Measurements from ENCODE around the gene CCSER2.
"Not testable (repeated sequence)": the region's sequence is repeated elsewhere in the genome, so short reads cannot be mapped to it uniquely, and the experiment has no call there.

DNA sequence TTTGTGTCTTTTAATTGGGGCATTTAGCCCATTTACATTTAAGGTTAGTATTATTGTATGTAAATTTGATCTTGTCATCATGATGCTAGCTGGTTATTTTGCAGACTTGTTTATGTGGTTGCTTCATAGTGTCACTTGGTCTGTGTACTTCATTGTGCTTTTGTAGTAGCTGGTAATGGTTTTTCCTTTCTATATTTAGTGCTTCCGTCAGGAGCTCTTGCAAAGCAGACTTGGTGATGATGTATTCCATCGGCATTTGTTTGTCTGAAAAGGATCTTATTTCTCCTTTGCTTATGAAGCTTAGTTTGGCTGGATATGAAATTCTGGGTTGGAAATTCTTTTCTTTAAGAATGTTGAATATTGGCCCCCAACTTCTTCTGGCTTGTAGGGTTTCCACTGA is 85.7 kb downstream of the CCSER2 start:
- TF ChIP-seq, protein P1, sequence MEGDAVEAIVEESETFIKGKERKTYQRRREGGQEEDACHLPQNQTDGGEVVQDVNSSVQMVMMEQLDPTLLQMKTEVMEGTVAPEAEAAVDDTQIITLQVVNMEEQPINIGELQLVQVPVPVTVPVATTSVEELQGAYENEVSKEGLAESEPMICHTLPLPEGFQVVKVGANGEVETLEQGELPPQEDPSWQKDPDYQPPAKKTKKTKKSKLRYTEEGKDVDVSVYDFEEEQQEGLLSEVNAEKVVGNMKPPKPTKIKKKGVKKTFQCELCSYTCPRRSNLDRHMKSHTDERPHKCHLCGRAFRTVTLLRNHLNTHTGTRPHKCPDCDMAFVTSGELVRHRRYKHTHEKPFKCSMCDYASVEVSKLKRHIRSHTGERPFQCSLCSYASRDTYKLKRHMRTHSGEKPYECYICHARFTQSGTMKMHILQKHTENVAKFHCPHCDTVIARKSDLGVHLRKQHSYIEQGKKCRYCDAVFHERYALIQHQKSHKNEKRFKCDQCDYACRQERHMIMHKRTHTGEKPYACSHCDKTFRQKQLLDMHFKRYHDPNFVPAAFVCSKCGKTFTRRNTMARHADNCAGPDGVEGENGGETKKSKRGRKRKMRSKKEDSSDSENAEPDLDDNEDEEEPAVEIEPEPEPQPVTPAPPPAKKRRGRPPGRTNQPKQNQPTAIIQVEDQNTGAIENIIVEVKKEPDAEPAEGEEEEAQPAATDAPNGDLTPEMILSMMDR (conservative IDR thresholded peaks at IDR 0.05; ENCODE audit: low read depth, low read length) = not testable (repeated sequence)
- not testable (repeated sequence) for TF ChIP-seq EZH2 (IDR thresholded peaks at IDR 0.05; ENCODE audit: borderline replicate concordance, low read depth, low read length, poor library complexity, severe bottlenecking)

Data from A673 (cell line).